HG02852 (cell line): ENCODE measurements around the gene OGFR.

Source experiments
- ATAC-seq: cut with Tn5 transposase; IDR thresholded peaks from one replicate; pipeline ENCODE4 v1.9.1; 2021; ENCODE audit warnings: mild to moderate bottlenecking, moderate library complexity; ENCODE audit not compliant: unreplicated experiment

OGFR gene

DNA sequence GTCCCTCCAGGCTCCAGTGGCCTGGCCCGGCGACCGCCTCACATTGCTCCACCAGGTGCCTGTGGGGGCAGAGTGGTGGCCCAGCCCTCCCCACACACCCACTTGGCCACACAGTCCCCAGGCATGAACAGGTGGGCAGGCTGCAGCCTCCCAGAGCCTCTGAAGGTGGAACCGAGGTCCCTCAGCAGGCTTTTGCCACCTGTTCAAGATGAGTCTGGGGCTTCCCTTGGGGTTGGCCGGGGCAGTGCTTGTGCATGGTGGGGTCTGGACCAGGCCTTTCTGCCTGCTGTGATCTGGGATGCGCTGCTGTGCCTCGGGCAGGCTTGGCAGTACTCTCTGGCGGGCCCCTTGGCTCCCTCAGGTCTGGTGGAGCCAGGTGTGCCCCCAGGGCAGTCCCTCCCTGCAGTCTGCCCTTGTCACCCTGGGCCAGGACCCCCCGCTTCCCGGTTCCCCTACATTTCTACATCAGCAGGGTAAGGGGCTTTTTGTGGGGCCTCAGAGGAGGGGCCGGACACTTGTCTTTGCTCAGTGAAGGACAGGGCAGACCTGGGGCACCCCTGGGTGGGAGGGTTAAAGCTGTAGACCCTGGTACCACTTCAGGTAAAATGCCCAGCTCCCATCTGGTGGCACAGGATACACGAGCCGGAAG is 9.5 kb downstream of the OGFR start:
- no peak for ATAC-seq

DNA sequence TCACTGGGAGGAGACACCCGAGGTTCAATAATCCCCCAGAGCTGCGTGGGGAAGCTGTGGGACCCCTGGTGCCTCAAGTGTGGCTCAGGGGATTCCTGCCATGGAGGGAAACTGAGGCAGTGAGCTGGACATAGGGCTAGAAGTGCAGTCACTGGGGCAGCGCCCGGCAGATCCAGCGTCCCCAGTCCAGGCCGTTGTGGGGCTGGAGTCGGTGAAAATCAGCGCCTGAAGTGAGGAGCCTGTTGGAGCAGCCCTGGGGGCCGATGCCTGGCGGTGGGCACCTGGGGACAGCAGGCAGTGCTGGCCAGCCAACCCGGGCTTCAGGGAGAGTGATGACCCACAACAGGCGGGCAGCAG is 10.1 kb downstream of the OGFR start:
- no peak for ATAC-seq

DNA sequence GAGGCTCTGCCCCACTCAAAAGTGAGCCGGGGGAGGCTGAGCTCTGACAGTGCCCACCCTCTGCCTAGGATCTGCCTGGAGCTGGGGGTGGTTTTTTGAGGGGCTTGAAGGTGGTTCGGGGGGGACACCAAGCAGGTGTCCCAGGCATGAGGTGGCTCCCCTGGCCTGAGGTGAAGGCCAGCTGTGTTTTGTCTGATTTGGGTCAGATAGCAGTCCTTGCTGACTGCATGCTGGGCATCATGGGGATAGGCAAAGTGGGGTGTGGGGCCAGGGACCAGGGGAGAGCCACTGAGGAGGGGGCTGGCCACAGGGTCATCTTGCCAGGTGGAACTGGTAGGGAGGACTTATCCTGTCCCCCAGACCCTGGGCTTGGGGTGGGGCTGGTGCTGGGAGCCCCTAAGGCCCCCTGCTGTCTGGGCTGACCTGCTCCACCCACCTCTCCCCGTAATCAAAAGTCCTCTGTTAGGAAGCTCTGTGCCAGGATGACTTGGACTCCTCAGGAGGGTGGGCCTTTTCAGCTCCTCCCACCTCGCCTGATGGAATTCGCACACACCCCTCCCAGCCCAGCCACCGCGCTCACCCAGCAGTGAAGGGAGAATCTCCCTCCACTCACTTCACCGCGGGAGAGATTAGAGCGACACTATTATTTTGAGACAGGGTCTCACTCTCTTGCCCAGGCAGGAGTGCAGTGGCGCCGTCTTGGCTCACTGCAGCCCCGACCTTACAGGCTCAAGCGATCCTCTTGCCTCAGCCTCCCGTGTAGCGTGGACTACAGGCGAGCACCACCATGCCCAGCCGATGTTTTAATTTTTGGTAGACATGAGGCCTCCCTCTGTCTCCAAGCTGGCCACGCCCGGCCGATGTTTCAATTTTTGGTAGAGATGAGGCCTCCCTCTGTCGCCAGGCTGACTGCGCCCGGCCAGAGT is 10.7 kb downstream of the OGFR start:
- no peak for ATAC-seq

DNA sequence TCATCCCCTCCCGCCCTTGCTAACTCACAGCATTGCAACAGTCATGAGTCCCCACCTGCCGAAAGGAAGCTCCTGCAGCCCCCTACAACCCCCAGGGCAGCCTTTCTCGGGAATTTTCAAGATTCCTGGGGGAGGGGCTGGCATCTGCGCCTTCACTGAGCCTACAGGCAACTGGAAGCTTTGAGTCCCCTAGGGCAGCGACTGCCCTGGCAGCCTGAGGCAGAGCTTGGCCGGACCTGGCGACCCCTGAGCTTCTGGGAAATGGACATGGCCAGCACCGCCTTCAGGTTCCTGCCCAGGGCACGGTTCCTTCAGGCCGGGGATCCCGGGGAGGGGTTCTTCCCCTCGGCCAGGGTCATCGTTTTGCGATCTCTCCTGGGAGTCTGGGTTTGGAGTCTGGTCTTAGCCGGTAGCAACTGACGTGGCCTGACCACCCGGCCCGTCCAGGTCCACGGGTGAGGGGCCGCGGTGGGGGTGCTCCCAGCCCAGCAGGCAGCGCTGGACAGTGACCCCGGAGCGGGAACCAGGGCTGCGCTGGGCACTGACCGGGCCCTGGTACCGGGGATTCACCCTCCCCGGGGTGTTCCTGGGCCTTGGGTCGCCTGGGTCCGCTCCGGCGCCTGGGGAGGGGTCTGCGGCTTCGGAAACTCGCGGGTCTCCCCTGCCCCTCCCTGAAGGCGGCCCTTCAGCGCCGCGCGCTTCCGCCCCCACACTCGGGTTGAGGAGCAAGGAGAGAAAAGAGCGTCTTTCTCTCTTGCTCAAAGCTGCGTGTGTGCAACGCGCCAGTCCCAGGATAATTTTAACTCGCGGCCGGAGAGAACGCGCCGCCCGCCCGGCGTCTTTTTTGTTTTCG is 11.6 kb downstream of the OGFR start:
- ATAC-seq, result no peak

DNA sequence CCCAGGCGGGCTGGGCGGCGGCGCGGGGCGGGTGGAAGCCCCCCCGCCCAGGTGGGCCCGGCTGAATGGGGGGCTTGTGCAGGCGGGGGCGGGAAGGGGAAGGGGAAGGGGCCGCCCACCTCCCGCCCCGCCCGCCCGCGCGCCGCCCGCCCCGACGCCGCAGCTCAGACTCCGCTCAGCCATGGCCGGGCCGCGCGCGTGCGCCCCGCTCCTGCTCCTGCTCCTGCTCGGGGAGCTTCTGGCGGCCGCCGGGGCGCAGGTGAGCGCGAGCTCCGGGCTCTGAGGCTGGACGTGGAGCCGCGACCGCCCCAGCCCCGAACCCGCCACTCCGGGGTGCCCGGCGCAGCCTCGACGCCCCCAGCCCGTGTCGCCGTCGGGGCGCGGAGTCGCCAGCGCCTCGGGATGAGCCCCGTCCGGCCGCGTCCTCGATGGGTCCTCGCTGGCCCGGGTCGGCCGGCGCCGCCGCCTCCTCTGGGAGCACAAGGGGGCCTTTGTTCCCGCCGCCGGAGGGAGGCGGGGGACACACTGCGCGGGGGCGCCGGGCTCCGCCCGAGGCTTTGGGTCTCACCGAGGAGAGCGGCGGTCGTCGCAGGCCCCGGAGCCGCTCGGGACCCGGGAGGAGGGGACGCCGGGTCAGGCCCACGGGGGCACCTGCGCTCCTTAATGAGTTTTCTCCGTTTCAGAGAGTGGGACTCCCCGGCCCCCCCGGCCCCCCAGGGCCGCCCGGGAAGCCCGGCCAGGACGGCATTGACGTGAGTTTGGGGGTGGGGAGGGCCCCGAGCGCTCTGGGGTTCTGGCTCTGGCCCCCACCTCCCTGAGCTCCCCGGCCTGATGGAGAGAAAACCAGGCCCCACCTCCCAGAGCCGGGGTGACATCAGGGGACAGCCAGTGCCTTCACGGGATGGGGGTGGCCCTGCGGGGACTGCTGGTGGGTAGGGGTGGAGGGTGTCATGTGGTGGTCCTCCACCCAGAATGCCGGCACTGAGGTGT is 12.5 kb downstream of the OGFR start, which contains the start of gene COL9A3:
Gene COL9A3, plus strand, starts transcription at position 167 of the 990 bp plus-strand sequence. Its CDS starts 15 bp downstream, at position 182.
- no peak for ATAC-seq

DNA sequence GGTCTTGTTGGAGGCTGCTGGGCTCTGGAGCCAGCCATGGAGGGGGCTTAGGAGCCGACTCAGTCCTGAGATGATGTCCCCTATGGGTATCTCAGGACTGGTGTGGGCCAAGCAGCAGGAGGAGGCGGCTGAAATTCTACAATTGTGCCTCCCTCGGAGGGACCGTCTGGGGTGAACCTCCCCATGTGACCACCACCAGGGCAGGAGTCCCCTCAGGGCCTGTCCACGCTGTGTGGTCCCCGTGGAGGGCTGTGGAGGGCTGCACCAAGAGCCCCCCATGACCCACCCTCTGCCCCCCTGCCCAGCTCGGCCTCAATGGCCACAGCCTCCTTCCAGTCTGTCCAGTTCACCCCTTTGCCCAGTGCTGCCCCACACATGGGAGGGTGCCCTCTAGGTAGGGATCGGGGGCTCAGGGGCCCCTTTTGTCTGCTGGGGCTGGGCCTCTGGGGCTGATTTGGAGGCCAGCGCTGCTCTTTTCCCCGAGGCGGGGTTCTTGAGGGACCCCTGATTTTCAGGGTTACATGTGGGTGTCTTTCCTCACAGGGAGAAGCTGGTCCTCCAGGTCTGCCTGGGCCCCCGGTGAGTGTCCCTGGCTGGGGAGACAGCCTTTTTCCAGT is 13.4 kb downstream of the OGFR start:
- ATAC-seq, result no peak

DNA sequence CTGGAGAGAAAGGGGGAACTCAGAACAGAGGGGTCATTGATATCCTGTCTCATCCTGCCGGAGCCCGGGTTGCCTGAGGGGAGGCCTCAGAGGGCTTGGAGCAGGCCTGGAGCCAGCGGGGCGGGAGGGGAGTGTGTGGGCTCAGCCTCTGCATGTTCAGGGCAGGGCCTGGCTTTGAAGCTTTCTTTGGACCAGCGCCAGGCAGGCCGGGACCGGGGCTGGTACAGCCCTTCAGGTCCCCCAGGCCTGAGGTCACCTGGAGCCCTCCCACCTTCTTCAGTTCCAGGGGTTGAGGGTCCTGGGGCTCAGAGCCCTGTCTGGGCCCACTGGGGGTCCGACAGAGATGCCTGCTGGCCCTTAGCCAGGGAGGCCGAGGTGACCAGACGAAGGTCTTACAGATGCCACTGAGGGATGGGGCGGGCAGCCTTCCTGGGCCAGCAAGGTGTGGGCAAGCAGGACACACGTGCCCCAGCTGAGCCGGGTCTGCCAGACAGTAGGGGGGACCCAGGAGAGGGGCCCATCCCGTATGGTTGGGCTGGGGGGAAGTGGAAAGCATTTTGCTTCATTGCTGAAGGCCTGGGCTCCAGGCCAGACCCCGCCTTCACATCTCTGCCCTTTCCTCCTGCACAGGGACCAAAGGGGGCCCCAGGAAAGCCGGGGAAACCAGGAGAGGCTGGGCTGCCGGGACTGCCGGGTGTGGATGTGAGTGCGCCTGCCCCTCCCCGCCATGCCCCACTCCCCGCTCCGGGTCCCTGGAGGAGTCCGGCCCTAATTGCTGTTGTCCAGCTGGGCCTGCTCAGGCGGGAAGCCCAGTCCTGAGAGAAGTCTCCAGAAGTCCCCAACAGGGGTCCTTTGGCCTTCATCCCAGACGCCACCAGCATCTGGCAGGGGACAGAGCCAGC is 14.2 kb downstream of the OGFR start:
- ATAC-seq, result no peak

DNA sequence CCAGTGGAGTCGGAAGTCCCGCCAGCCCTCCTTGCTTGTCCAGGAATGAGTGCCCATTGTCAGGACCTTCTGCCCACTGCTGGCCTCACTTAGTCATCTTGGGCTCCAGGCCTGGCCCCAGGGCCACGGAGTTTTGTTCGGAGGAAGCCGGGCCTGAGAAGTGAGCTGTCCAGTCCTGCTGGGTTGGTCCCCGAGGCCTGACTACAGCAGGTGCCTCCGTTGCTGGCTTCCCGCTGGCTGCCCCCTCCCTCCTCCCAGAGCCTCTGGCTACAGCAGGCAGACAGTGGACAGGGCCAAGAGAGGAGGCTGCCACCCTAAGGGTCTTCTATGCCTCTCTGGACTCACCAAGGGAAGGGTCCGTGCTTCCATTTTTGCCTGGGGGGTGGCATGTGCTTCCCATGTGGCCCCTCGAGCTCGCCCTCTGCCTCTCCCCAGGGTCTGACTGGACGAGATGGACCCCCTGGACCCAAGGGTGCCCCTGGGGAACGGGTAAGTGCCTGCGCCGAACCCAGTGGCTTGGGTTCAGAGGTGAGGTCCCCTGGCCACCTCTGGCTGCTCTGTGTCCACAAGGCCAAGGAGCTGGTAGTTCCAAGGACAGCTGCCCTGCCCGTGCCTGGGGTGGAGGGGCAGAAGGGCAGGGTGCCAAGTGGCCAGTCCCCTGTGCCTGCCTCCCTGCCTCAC is 15.0 kb downstream of the OGFR start:
- ATAC-seq, result no peak

DNA sequence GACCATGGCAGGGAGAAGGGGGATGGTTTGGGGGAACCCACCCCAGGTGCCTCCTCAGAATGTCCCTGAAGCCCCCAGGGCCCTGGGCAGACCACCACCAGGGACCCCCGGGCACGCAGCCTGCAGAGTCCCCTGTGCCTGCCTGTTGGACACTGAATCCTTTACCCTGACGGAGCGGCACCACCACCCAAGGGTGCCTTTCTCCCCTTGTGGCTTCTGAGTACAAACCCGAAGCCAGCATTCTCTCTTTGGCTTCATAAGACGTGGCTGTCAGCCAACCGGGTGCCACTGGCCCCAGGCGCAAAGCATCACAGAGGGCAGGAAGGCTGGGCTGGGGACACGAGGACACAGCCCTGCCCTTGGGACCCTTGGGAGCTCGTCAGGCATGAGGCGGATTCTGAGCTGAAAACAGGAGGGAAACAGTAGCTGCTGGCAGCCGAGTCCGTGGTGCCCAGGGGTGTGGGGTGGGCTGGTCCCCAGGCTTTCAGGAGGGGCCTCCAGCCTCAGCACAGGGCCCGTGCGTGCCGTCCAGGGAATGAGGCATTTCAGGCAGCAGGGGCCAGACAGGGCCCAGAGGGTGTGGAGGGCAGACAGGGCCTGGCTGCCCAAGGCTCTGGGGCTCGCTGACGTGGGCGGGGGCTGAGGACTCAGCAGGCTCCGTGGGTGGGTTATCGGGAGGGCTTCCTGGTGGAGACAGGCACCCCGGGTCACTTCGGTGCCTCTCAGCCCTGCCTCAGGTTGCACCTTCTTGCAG is 15.8 kb downstream of the OGFR start:
- ATAC-seq, result no peak

DNA sequence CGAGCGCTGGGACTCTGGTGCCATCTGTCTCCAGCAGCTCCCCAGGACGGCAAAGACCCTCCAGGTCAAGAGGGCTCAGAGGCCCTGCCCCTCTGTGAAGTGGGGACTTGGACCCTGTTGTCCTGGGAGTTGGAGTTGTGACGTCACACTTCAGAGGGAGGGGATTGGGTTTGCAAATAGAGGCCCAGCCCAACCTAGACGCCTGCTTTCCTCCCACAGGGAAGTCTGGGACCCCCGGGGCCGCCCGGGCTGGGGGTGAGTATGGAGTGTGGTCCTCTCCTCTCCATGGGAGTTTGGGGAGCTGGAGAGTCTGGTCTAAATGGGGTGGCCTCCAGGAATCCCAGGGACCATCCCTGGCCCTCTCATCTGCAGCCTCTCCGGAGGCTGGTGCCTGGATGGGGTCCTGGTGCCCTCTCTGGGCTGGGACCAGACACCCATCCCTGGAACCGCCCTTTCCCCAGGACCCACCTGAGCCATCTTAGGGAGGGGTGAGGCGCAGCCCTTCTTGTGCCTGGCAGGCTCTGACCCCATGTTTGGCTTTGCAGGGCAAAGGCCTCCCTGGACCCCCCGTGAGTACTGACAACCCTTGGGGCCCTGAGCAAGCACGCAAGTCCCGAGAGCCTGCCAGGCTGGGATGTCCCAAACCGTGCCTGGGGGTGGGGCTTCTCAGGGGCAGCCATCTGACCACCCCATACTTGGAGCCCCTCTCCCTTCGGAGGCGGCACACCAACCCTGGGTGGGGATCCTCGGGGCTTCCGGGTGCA is 16.5 kb downstream of the OGFR start:
- no peak for ATAC-seq

DNA sequence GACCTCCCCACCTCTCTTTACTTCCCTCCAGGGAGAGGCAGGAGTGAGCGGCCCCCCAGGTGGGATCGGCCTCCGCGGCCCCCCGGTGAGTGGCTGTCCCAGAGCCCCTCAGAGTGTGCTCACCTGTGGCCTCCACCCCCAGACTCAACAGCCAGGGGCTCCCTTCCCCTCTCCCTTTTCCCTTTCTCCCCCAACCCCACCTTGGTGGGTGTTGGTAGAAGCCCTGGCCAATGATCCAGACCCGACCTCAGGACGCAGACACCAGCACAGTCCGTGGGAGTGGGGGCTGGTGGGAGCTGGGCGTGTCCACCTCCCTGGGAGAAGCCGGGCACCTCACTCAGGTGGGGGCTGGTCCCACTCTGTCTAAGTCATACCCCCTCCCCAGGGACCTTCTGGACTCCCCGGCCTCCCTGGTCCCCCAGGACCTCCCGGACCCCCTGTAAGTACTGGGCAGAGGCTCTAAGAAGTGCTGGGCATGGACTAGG is 17.1 kb downstream of the OGFR start:
- no peak for ATAC-seq

DNA sequence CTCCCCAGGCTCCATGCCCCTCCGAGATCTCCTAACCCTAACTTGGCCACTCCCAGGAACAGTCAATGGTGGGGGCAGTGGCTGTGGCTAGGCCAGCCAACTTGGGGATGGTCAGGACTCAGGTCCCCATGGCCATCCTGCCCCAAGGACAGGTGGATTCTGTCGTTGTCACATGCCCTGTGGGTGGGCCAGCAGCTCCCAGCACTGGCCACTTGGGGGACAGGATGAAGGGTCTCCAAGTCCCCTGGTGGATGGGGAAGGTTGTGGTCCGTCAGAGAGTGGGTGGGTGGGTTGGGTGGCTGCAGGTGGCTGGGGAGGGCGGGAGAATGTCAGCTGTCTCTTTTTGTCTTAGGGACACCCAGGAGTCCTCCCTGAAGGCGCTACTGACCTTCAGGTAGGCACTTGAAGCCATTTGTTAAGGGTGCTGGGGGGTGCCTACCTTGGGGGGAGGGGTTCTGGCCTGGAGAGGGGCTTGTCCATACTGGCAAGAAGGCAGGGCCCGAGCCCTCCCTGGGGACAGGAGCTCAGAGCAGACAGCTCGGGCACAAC is 17.7 kb downstream of the OGFR start:
- ATAC-seq, result no peak

DNA sequence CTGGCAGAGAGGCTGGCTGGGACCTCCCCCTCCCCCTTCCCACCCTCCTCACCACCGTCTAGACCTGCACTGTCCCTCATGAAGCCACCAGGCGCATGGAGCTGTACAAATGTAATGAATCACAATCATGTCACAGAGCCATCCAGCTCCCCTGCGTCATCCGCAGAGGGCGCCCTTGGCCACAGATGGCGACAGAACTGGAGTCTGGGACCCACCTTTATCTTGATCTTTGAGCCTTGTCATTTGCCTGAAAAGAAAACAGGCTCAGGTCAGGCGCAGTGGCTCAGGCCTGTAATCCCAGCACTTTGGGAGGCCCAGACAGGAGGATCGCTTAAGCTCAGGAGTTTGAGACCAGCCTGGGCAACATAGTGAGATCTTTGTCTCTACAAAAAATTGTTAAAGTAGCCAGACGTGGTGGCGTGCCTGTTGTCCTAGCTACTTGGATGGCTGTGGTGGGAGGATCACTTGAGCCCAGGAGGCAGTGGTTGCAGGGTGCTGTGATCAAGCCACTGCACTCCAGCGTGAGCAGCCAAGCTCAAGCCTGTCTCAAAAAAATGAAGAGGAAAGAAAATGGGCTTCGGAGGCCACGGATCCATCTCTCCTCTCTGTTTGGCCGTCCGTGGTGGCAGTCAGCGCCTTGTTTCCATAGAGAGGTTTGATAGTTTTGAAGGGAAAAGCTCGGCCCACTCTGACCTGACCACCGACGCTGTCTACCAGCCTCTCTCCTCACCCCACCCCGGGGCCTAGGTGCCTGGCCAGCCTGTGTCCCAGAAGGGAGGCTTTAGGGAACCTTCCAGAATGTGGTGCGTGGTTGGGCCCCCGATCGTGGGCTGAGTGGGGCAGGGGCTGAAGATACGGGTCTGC is 18.4 kb downstream of the OGFR start:
- ATAC-seq, result no peak

DNA sequence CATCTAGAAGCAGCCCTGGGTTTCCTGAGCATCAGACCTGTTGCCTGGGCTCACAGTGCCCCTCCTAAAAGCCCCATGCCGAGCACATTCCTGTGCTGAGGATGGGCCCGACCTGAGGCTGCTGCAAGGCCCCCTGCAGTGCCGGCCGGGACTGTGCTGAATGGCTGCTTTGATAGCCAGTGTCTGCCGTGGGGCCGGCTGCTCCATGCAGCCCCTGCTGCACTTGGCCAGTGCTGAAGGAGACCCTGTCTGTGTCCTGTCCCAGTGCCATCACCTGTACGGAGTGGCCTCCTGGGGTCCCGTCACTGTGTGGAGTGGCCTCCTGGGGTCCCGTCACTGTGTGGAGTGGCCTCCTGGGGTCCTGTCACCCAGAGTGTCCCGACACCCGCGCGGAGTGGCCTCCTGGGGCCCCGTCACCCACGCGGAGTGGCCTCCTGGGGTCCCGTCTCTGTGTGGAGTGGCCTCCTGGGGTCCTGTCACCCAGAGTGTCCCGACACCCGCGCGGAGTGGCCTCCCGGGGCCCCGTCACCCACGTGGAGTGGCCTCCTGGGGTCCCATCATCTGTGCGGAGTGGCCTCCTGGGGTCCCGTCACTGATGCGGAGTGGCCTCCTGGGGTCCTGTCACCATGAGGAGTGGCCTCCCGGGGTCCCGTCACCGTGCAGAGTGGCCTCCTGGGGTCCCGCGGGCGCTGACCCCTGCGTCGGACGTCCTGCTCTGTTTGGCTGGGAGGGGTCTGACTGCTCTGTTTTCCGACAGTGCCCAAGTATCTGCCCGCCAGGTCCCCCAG is 19.2 kb downstream of the OGFR start:
- ATAC-seq, result no peak
